ENCODE results near the gene CDYL.

CDYL gene

DNA sequence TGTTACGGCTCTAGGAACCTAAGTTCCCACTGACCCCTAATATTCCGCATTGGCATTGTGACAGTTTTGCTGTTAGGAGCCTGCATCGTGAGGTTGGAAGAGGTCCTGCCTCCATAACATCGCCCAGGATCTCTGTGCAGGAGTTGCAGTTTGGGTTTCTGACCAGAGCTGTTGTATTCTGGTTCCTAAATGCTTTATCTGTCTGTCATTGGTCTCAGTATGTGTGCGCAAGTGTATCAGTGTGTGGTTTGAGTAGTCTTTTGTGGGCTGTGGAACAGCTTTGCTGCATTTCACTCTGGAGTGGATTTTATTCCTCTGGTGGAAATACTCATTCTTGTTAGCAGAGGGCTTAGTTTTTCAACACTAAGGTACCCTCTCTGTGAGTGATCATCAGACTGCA is 95.6 kb downstream of the CDYL start:
- no peak overlapping the region for H3K27ac ChIP-seq (ENCODE audit: low read depth, low read length)
- no peaks in the 10 kb centered on the region for H3F3A ChIP-seq (ENCODE audit: control insufficient read depth, insufficient read depth)
- no peak overlapping the region for H3K4me3 ChIP-seq (ENCODE audit: low read length)
- H3K4me1 ChIP-seq (ENCODE audit: control insufficient read depth, low read length) = peaks cover 6% of the 10 kb centered on the region
- no peaks in the 10 kb centered on the region for H3K36me3 ChIP-seq (ENCODE audit: control insufficient read depth, low read length)
- H3K79me2 ChIP-seq (ENCODE audit: control insufficient read depth, low read length) = peaks cover 95% of the 10 kb centered on the region
- H3K9me2 ChIP-seq (replicated peaks; ENCODE audit: control insufficient read depth, low read length) = no peaks in the 10 kb centered on the region
- H3K9me3 ChIP-seq (ENCODE audit: control insufficient read depth, insufficient read depth, low read length) = no peaks in the 10 kb centered on the region
- TF ChIP-seq EZH2phosphoT487 (IDR thresholded peaks at IDR 0.05; ENCODE audit: borderline replicate concordance, low read length) = no peak
- no peak for TF ChIP-seq CTCF (IDR thresholded peaks at IDR 0.05; ENCODE audit: low read depth, low read length, poor library complexity, severe bottlenecking)
- peaks cover 9% of the 10 kb centered on the region for H4K20me1 ChIP-seq (ENCODE audit: control insufficient read depth, insufficient read depth, low read depth, low read length)
- H3K27me3 ChIP-seq (ENCODE audit: control insufficient read depth, low read length) = no peaks in the 10 kb centered on the region
- H3K4me2 ChIP-seq (ENCODE audit: low read length) = no peak overlapping the region

DNA sequence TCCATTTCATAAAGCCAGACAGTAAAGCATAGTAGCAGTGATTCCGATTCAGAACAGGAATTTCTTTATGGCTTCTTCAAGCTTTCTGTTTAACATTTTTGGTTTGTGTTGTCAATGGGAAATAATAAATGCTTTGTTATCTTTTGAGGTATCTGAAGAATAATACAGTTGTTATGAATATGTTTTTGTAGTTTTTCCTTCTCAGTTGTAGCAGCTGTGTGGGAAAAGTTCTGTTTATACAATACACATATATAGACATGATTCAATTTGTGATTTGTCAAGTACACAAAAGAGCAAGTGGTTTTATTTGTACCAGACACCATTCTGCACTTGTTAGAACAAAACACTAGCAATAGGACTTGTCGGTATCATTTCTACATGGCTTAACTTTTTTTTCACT is 96.6 kb downstream of the CDYL start:
- Histone ChIP-seq H3K36me3 (ENCODE audit: control insufficient read depth, low read length) (no peaks in the 10 kb centered on the region), H3K27ac (ENCODE audit: low read depth, low read length) (no peak overlapping the region), H3K4me3 (ENCODE audit: low read length) (no peak overlapping the region), H3K9me3 (ENCODE audit: control insufficient read depth, insufficient read depth, low read length) (no peaks in the 10 kb centered on the region), H3K27me3 (ENCODE audit: control insufficient read depth, low read length) (no peaks in the 10 kb centered on the region), H3K79me2 (ENCODE audit: control insufficient read depth, low read length) (peaks cover 98% of the 10 kb centered on the region), H3F3A (ENCODE audit: control insufficient read depth, insufficient read depth) (no peaks in the 10 kb centered on the region), H3K4me1 (ENCODE audit: control insufficient read depth, low read length) (peaks cover 2% of the 10 kb centered on the region), H3K4me2 (ENCODE audit: low read length) (no peak overlapping the region), H4K20me1 (ENCODE audit: control insufficient read depth, insufficient read depth, low read depth, low read length) (peaks cover 9% of the 10 kb centered on the region), H3K9me2 (replicated peaks; ENCODE audit: control insufficient read depth, low read length) (no peaks in the 10 kb centered on the region)
- TF ChIP-seq CTCF (IDR thresholded peaks at IDR 0.05; ENCODE audit: low read depth, low read length, poor library complexity, severe bottlenecking) (no peak), EZH2phosphoT487 (IDR thresholded peaks at IDR 0.05; ENCODE audit: borderline replicate concordance, low read length) (no peak)

DNA sequence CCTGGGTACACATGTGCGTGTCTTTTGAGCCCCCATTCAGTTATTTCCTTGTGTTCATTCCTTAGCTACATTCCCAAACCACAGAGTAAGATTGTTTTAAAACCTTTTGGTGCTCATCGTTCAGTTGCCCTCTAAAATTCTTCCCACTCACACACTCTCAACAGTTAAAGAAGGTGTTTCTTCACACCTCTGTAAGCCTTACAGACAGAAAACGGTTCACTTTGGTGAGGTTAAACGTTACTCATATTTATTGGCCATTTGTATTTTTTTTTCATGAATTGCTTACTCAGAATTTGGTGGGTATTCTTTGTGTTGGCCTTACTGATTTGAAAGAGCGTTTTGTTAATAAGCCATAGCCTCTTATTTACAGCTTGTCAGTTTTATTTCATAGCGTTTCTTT is 97.7 kb downstream of the CDYL start:
- Histone ChIP-seq H4K20me1 (ENCODE audit: control insufficient read depth, insufficient read depth, low read depth, low read length) (peaks cover 9% of the 10 kb centered on the region), H3K4me1 (ENCODE audit: control insufficient read depth, low read length) (no peaks in the 10 kb centered on the region), H3K9me2 (replicated peaks; ENCODE audit: control insufficient read depth, low read length) (no peaks in the 10 kb centered on the region), H3K79me2 (ENCODE audit: control insufficient read depth, low read length) (peaks cover 97% of the 10 kb centered on the region), H3K9me3 (ENCODE audit: control insufficient read depth, insufficient read depth, low read length) (no peaks in the 10 kb centered on the region), H3K4me2 (ENCODE audit: low read length) (no peak overlapping the region), H3F3A (ENCODE audit: control insufficient read depth, insufficient read depth) (no peaks in the 10 kb centered on the region), H3K36me3 (ENCODE audit: control insufficient read depth, low read length) (no peaks in the 10 kb centered on the region), H3K4me3 (ENCODE audit: low read length) (no peak overlapping the region), H3K27ac (ENCODE audit: low read depth, low read length) (no peak overlapping the region), H3K27me3 (ENCODE audit: control insufficient read depth, low read length) (no peaks in the 10 kb centered on the region)
- TF ChIP-seq CTCF (IDR thresholded peaks at IDR 0.05; ENCODE audit: low read depth, low read length, poor library complexity, severe bottlenecking) (no peak), EZH2phosphoT487 (IDR thresholded peaks at IDR 0.05; ENCODE audit: borderline replicate concordance, low read length) (no peak)

Measured in DOHH2 (cell line).